ENCODE results near the gene PLXNA4. TPM values are rescaled to one million over a fixed set of nuclear protein-coding genes. Genes with fewer than 3 reads are reported as not detected.

The PLXNA4 gene
- total and polyA plus RNA-seq, 2 experiments from 2014 or later = 1.9 to 4.8 TPM

DNA sequence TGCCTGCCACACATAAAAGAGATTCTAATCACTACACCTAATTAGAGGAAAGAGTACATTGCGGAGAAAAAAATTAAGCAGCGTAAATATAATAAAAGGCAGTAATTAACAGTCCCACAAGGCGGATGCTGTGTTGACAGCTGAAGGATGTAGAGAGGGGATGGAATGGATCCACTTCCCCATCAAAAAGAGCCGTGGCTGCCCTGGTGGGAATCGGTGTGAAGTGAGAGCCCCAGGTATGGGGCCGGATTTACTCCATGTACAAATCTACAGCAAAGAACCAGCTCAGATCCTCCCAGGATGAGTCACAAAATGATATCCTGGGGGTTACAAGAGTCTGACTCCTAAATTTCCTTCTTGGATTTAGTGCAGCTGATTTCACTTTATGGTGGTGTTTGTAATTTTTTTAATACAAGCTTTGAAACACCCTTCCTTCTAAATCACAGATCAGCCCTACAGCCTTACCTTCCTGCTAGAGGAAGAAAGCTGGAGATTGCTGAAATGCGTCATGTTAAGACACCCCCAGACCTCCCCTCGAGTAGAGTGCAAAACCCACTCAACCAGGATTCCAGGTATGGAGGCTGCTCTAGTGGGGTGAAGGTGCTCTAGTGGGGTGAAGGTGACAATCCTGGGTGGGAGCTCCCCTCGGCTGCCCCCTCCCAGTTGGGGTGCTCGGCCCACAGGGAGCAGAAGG, 398.4 kb downstream of the PLXNA4 start:
- H3K27me3 ChIP-seq = no peaks in the 10 kb centered on the region
- no peak overlapping the region for H2AFZ ChIP-seq
- H3K4me1 ChIP-seq (ENCODE audit: insufficient read depth) = peaks cover 4% of the 10 kb centered on the region
- H4K20me1 ChIP-seq (ENCODE audit: insufficient read depth, poor library complexity, severe bottlenecking) = no peaks in the 10 kb centered on the region
- H3K79me2 ChIP-seq = no peaks in the 10 kb centered on the region
- no peaks in the 10 kb centered on the region for H3K9me3 ChIP-seq (ENCODE audit: low read depth)
- no peak overlapping the region for H3K27ac ChIP-seq
- no peak overlapping the region for H3K4me3 ChIP-seq
- TF ChIP-seq EZH2phosphoT487 (IDR thresholded peaks at IDR 0.05; ENCODE audit: low read depth, severe bottlenecking, unreplicated experiment) = no peak
- TF ChIP-seq EZH2 (IDR thresholded peaks at IDR 0.05; ENCODE audit: borderline replicate concordance) = no peak
- TF ChIP-seq, protein P1, sequence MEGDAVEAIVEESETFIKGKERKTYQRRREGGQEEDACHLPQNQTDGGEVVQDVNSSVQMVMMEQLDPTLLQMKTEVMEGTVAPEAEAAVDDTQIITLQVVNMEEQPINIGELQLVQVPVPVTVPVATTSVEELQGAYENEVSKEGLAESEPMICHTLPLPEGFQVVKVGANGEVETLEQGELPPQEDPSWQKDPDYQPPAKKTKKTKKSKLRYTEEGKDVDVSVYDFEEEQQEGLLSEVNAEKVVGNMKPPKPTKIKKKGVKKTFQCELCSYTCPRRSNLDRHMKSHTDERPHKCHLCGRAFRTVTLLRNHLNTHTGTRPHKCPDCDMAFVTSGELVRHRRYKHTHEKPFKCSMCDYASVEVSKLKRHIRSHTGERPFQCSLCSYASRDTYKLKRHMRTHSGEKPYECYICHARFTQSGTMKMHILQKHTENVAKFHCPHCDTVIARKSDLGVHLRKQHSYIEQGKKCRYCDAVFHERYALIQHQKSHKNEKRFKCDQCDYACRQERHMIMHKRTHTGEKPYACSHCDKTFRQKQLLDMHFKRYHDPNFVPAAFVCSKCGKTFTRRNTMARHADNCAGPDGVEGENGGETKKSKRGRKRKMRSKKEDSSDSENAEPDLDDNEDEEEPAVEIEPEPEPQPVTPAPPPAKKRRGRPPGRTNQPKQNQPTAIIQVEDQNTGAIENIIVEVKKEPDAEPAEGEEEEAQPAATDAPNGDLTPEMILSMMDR (IDR thresholded peaks at IDR 0.05; ENCODE audit: poor library complexity) = no peak
- H3K36me3 ChIP-seq (replicated peaks; ENCODE audit: insufficient read depth, low read depth) = no peaks in the 10 kb centered on the region
- WGBS (ENCODE audit: low lambda C conversion rate, missing lambda C conversion rate) = 63% methylated on average over 10 of the region's 10 CpGs
- no peak for DNase-seq (ENCODE audit: low spot score)
- no peaks in the 10 kb centered on the region for H3K9me2 ChIP-seq (replicated peaks; ENCODE audit: insufficient read depth)
- H3K4me2 ChIP-seq = no peak overlapping the region

DNA sequence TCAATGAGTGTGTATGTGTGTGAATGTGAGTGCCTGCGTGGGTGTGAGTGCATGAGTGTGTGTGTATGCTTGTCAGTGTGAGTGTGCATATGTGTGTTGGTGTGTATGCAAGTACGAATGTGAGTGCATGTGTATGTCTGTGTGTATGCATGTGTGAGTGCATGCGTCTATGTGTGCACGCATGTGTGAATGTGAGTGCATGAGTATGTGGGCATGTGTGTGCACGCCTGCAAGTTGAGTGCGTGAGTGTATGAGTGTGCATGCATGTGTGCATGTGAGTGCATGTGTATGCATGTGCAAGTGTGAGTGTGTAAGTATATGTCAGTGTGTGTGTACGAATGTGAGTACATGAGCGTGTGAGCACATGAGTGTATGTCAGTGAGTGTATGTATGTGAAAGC, 399.6 kb downstream of the PLXNA4 start:
- H3K4me3 ChIP-seq = no peak overlapping the region
- H3K27ac ChIP-seq = no peak overlapping the region
- H3K9me2 ChIP-seq (replicated peaks; ENCODE audit: insufficient read depth) = no peaks in the 10 kb centered on the region
- DNase-seq (ENCODE audit: low spot score) = no peak
- no peaks in the 10 kb centered on the region for H3K79me2 ChIP-seq
- H4K20me1 ChIP-seq (ENCODE audit: insufficient read depth, poor library complexity, severe bottlenecking) = no peaks in the 10 kb centered on the region
- H3K27me3 ChIP-seq = no peaks in the 10 kb centered on the region
- no peaks in the 10 kb centered on the region for H3K36me3 ChIP-seq (replicated peaks; ENCODE audit: insufficient read depth, low read depth)
- H3K4me2 ChIP-seq = no peak overlapping the region
- no peaks in the 10 kb centered on the region for H3K9me3 ChIP-seq (ENCODE audit: low read depth)
- no peak overlapping the region for H2AFZ ChIP-seq
- 89% methylated on average over 8 of the region's 8 CpGs for WGBS (ENCODE audit: low lambda C conversion rate, missing lambda C conversion rate)
- TF ChIP-seq EZH2phosphoT487 (IDR thresholded peaks at IDR 0.05; ENCODE audit: low read depth, severe bottlenecking, unreplicated experiment) (no peak), EZH2 (IDR thresholded peaks at IDR 0.05; ENCODE audit: borderline replicate concordance) (no peak)
- TF ChIP-seq, protein P1 (IDR thresholded peaks at IDR 0.05; ENCODE audit: poor library complexity) = no peak
- H3K4me1 ChIP-seq (ENCODE audit: insufficient read depth) = peaks cover 4% of the 10 kb centered on the region

DNA sequence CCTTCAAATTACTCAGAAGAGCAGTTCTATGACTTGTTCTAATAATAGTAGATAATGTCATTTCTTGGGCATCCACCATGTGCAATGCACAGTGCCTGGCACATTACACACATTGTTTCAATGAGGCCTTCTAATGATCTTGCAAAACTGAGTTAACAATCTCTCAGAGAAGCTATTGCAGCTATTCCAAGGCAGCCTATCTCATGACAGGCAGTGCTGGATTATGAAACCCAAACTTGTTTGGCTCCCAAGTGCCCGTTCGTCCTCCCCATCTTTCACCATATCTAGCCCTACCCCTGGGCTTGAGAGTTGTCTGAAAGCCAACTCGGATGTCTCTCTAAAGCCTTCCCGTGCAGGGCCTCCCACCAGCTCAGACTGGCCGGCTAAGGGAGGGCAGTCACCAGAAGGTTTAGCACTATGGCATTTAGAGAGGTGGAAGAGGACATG, 405.1 kb downstream of the PLXNA4 start:
- H3K9me2 ChIP-seq (replicated peaks; ENCODE audit: insufficient read depth) = no peaks in the 10 kb centered on the region
- no peak overlapping the region for H3K4me3 ChIP-seq
- H3K4me2 ChIP-seq = no peak overlapping the region
- TF ChIP-seq, protein P1 (IDR thresholded peaks at IDR 0.05; ENCODE audit: poor library complexity) = no peak
- no peak for TF ChIP-seq EZH2 (IDR thresholded peaks at IDR 0.05; ENCODE audit: borderline replicate concordance)
- no peak for TF ChIP-seq EZH2phosphoT487 (IDR thresholded peaks at IDR 0.05; ENCODE audit: low read depth, severe bottlenecking, unreplicated experiment)
- no peaks in the 10 kb centered on the region for H3K27me3 ChIP-seq
- H3K9me3 ChIP-seq (ENCODE audit: low read depth) = no peaks in the 10 kb centered on the region
- H3K27ac ChIP-seq = no peak overlapping the region
- no peaks in the 10 kb centered on the region for H3K36me3 ChIP-seq (replicated peaks; ENCODE audit: insufficient read depth, low read depth)
- no peak overlapping the region for H2AFZ ChIP-seq
- H4K20me1 ChIP-seq (ENCODE audit: insufficient read depth, poor library complexity, severe bottlenecking) = no peaks in the 10 kb centered on the region
- WGBS (ENCODE audit: low lambda C conversion rate, missing lambda C conversion rate) = 65% methylated on average over 5 of the region's 5 CpGs
- no peaks in the 10 kb centered on the region for H3K79me2 ChIP-seq
- no peak for DNase-seq (ENCODE audit: low spot score)
- H3K4me1 ChIP-seq (ENCODE audit: insufficient read depth) = no peaks in the 10 kb centered on the region

Measured in hepatocyte (in vitro differentiated cells).